ENCODE results near the gene KLHDC8B.
A peak's percentile ranks its signal among the peaks of the same experiment; 100 is the strongest.

KLHDC8B gene

GRCh38 chr3:49157289-49157688 is 14.1 kb upstream of the KLHDC8B start:
- TF ChIP-seq CTCF (conservative IDR thresholded peaks at IDR 0.05; ENCODE audit: low read depth) = no peak
- DNase-seq (ENCODE audit: low spot score) = no peak
- ChIA-PET CTCF (no interaction called here), POLR2A (ENCODE audit: low non-redundant PET) (no interaction called here)
- no peak overlapping the region for H3K27ac ChIP-seq

GRCh38 chr3:49158103-49158709 is 13.2 kb upstream of the KLHDC8B start:
- H3K27ac ChIP-seq = peak overlapping the region; percentile 39
- ChIA-PET POLR2A (ENCODE audit: low non-redundant PET) (no interaction called here), CTCF (interaction anchor here (0.5 to 0.9 kb wide), 3 partner anchors 22 to 86 kb away, joined by 3 to 4 read pairs (median 3); no protein-coding TSS in a partner anchor)
- DNase-seq (ENCODE audit: low spot score) = no peak
- TF ChIP-seq CTCF (conservative IDR thresholded peaks at IDR 0.05; ENCODE audit: low read depth) = peak; percentile 60

- peak overlapping the region; percentile 39 for H3K27ac ChIP-seq
- ChIA-PET CTCF (interaction anchor here (0.5 to 0.9 kb wide), 3 partner anchors 22 to 86 kb away, joined by 3 to 4 read pairs (median 3); no protein-coding TSS in a partner anchor), POLR2A (ENCODE audit: low non-redundant PET) (no interaction called here)
- no peak for DNase-seq (ENCODE audit: low spot score)
- no peak for TF ChIP-seq CTCF (conservative IDR thresholded peaks at IDR 0.05; ENCODE audit: low read depth)
Measured at GRCh38 chr3:49158792-49159191, 12.6 kb upstream of the KLHDC8B start.

GRCh38 chr3:49161197-49161596 is 10.2 kb upstream of the KLHDC8B start:
- peak overlapping the region; percentile 35 for H3K27ac ChIP-seq
- DNase-seq (ENCODE audit: low spot score) = no peak
- ChIA-PET POLR2A (ENCODE audit: low non-redundant PET) (no interaction called here), CTCF (interaction anchor here (0.6 kb wide), 1 partner anchor 1892 kb away, joined by 3 read pairs; no protein-coding TSS in a partner anchor)
- no peak for TF ChIP-seq CTCF (conservative IDR thresholded peaks at IDR 0.05; ENCODE audit: low read depth)

GRCh38 chr3:49161808-49162530 is 9.4 kb upstream of the KLHDC8B start:
- no peak for TF ChIP-seq CTCF (conservative IDR thresholded peaks at IDR 0.05; ENCODE audit: low read depth)
- peak overlapping the region; percentile 35 for H3K27ac ChIP-seq
- ChIA-PET CTCF (no interaction called here), POLR2A (ENCODE audit: low non-redundant PET) (no interaction called here)
- no peak for DNase-seq (ENCODE audit: low spot score)

- no peak overlapping the region for H3K27ac ChIP-seq
- TF ChIP-seq CTCF (conservative IDR thresholded peaks at IDR 0.05; ENCODE audit: low read depth) = no peak
- ChIA-PET POLR2A (ENCODE audit: low non-redundant PET) (no interaction called here), CTCF (no interaction called here)
- DNase-seq (ENCODE audit: low spot score) = no peak
Measured at GRCh38 chr3:49162751-49163419, 8.5 kb upstream of the KLHDC8B start.
